HG03354 (cell line): ENCODE results near the gene GRIN3A.

ENCODE experiments used
- ATAC-seq: cut with Tn5 transposase; IDR thresholded peaks from one replicate; pipeline ENCODE4 v1.9.1; 2021; ENCODE audit warnings: mild to moderate bottlenecking; ENCODE audit not compliant: unreplicated experiment, poor library complexity, severe bottlenecking

GRIN3A gene

DNA sequence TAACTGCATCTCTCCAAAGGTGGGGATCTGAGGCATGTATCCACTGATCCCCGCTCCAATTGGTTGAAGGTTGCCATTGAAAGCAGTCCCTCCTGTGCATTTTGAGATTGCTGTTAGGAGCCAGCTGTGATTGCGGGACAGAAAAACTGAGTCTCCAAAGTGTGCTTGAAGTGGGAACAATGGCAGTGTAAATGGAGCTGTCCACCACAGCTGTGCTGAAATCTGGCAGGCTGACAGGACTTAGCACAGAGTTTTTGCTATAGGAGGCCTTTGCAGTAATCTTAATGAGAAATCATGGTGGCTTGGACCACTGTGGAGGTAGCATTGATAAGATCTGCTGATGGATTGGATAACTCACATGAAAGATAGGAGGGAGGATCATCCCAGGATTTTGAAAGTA is 201.5 kb downstream of the GRIN3A start:
- no peak for ATAC-seq

DNA sequence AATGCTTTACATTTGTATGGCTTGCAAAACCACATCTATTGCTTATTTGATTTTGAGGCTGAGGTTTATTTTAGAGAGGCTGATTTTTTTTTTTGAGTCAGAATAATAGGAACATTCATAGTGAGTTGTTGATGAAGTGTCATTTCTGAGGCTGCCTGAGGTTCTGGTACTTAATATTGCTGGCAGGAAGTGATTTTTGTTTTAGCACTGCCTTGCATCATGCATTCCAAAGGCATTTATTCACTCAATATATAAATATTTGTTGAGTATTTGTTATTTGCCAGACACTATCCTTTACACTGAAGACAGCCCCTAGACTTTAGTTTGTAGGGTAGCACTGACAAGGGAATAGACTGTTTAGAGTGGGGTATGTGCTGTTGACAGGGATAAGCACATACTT is 202.1 kb downstream of the GRIN3A start:
- ATAC-seq = no peak

GRCh38 chr9:101533334-101534204 is 204.9 kb downstream of the GRIN3A start, which contains the start of gene RNF20:
TSS of gene RNF20 (plus strand) at chr9:101533853. CDS start at chr9:101535424, 1,571 bp downstream.
- ATAC-seq = peak; percentile 97

- ATAC-seq = peak; percentile 51
Observed at GRCh38 chr9:101530076-101530711, 208.3 kb downstream of the GRIN3A start.

DNA sequence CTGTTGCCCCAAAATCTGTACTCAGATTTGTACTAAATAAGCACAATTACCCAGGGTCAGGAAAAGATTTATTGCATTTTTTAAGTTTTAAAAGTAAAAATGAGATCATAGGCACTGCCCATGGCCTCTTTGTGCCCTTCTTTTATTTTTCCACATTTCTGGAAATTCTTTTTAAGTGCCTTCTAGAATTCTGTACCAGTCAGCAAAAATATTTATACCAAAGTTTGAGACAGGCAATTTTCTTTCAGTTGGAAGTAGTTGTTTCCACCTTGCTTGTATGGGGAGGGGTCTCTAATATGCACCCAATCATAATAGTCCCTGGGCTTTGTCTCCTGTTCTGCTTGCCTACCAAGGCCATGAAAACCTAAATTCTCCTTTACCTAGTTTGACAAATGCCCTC is 210.4 kb downstream of the GRIN3A start:
- ATAC-seq = no peak

DNA sequence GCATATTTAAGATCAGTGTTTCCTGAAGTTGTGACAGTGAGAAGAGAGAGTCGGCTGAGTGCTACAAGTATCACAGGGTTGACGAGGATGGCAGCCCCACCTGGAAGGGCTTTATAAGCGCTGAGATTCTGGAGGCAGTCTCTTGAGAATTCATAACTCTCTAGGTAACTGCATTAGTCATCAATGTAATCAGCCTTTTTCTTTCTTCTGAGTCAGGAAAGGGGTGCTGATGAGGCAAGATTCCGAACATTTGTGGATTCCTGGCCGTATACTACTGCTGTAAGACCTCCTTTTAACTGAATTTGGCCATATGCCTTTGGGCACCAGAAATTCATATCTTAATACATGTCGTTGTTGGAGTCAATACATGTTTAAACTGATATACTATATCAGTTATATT is 211.4 kb downstream of the GRIN3A start:
- no peak for ATAC-seq

DNA sequence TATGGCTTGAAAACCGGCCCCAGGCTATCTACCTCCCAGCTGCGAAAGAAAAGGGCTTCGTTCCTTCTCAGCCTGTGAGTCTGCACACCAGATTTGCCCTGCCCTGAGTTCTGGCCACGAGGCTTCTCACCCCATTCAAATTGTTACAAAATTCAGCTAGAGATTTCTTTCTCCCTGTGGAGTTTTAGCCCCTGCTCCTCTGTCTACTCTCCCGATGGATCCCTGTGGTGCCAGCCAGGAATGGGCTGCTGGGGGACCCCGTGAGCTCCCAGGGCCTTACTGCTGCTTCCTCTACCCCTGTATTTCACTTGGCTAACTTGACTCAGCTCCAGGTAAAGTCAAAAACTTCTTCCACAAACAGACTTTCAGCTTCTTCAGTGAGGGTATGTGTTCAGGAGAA is 214.1 kb downstream of the GRIN3A start:
- no peak for ATAC-seq
